T-cell (primary cell): Measurements from ENCODE around the gene RFX2. TPM values are rescaled to one million over a fixed set of nuclear protein-coding genes. Genes with fewer than 3 reads are reported as not detected.
A peak's percentile ranks its signal among the peaks of the same experiment; 100 is the strongest.

Experiments
- ATAC-seq, 4 experiments: fragments of 200-7000 bp in 3 of 4; fragments of 150-1000 bp in 1 of 4; cut with Tn5 transposase; replicated peaks in 1 of 4; 1 replicate in 3 of 4; 2 replicates in 1 of 4; pipeline ENCODE4 v1.10.0; 2021; ENCODE audit warnings: moderate library complexity in 3 of 4, mild to moderate bottlenecking in 2 of 4, moderate number of reproducible peaks in 1 of 4
- CTCF ChIA-PET, 2 donors: fragments of 300-600 bp; sonication (Branson Sonifier 250); formaldehyde crosslinking; loops; one replicate each; lab custom pipeline; 2022; ENCODE audit warnings: antibody characterized with exemption in 2 of 2; lab: Charles Lee
- POLR2A ChIA-PET, 2 donors: fragments of 300-600 bp; sonication (Branson Sonifier 250); formaldehyde crosslinking; loops; one replicate each; lab custom pipeline; 2022; ENCODE audit warnings: antibody characterized with exemption in 2 of 2; lab: Charles Lee
- DNase-seq, 35 experiments: peaks; one replicate each; pipeline versions ENCODE4 v3.0.0 to v3.0.0-alpha.2; 2013 to 2023
- H3K27ac ChIP-seq: one replicate; pipeline ENCODE4 v1.5.1; 2013; ENCODE audit warnings: low read length
- H3K27me3 ChIP-seq, 2 experiments: replicated peaks in 1 of 2; 1 replicate in 1 of 2; 2 replicates in 1 of 2; pipeline versions ENCODE4 v1.6.1 to v1.7.0; 2013; ENCODE audit warnings: low read length in 1 of 2, mixed read lengths in 1 of 2; ENCODE audit not compliant: control insufficient read depth in 2 of 2, insufficient read depth in 2 of 2; ENCODE audit errors: extremely low read depth in 1 of 2
- H3K36me3 ChIP-seq, 2 donors: 1 replicate in 1 of 2; 2 replicates in 1 of 2; pipeline versions ENCODE4 v1.6.1 to v1.7.0; 2013; ENCODE audit warnings: low read length in 1 of 2; ENCODE audit not compliant: control insufficient read depth in 2 of 2, insufficient read depth in 1 of 2; ENCODE audit errors: extremely low read depth in 1 of 2
- H3K4me1 ChIP-seq, 2 experiments: 1 replicate in 1 of 2; 2 replicates in 1 of 2; pipeline versions ENCODE4 v1.6.1 to v1.7.0; 2013; ENCODE audit warnings: low read length in 2 of 2, mixed read lengths in 1 of 2; ENCODE audit not compliant: insufficient read depth in 2 of 2, control insufficient read depth in 1 of 2; ENCODE audit errors: extremely low read depth in 1 of 2
- H3K4me3 ChIP-seq, 2 donors: 1 replicate in 1 of 2; 2 replicates in 1 of 2; pipeline versions ENCODE4 v1.5.1 to v1.7.0; 2013; ENCODE audit warnings: mild to moderate bottlenecking in 2 of 2, low read length in 1 of 2, moderate library complexity in 1 of 2; ENCODE audit not compliant: control insufficient read depth in 1 of 2; ENCODE audit errors: extremely low read depth in 1 of 2
- H3K9me3 ChIP-seq: 2 replicates; pipeline ENCODE4 v1.7.0; 2013
- H3K27ac Mint-ChIP-seq, 2 donors: one replicate each; pipeline ENCODE4 v1.8.0; 2020 to 2021; ENCODE audit warnings: mild to moderate bottlenecking in 2 of 2, mixed read lengths in 2 of 2
- H3K27me3 Mint-ChIP-seq, 2 donors: one replicate each; pipeline ENCODE4 v1.8.0; 2021 to 2022; ENCODE audit warnings: mixed read lengths in 2 of 2
- H3K36me3 Mint-ChIP-seq: one replicate; pipeline ENCODE4 v1.8.0; 2021; ENCODE audit warnings: mixed read lengths
- H3K4me1 Mint-ChIP-seq, 3 donors: one replicate each; pipeline ENCODE4 v1.8.0; 2020 to 2022; ENCODE audit warnings: mixed read lengths in 3 of 3, mild to moderate bottlenecking in 1 of 3
- H3K4me3 Mint-ChIP-seq, 3 donors: one replicate each; pipeline ENCODE4 v1.8.0; 2020 to 2022; ENCODE audit warnings: mild to moderate bottlenecking in 3 of 3, mixed read lengths in 3 of 3, moderate library complexity in 3 of 3
- H3K9me3 Mint-ChIP-seq, 3 donors: one replicate each; pipeline ENCODE4 v1.8.0; 2020 to 2022; ENCODE audit warnings: mixed read lengths in 3 of 3
- WGBS: methylation state at CpG from one replicate; pipeline ENCODE4 v1.1.5; 2013; ENCODE audit warnings: missing lambda C conversion rate; ENCODE audit not compliant: insufficient coverage; 5-methylcytosine and 5-hydroxymethylcytosine counted together
- total RNA-seq, 35 experiments: library from RNA in 6 of 35; stranded (reverse) in 6 of 35; fragments of 120-200 nt in 1 of 35; gene quantifications; one replicate each; pipeline versions ENCODE4 v1.2.1 to v1.2.4 and lab custom pipeline; 2013 to 2026

The RFX2 gene
- 10 to 100 TPM in 1 of 5 donors, 1 to 10 TPM in 4; 4.7 to 11.6 (median 7.8) TPM for total RNA-seq
- total RNA-seq (2013): 2.7 TPM
- total RNA-seq (lab: John Stamatoyannopoulos, UW): 3.5 to 36.2 (median 8.3) reads per million in 29 experiments

- CTCF ChIA-PET: interaction anchor here in 1 of 2 donors (0.6 to 1.0 kb wide), 2 partner anchors 11 to 260 kb away, joined by 3 to 4 read pairs; no protein-coding TSS in a partner anchor
- POLR2A ChIA-PET: no interaction called here
Measured at GRCh38 chr19:6110360-6110977, at the start of gene RFX2. Gene RFX2, minus strand, starts transcription at chr19:6110500. Its CDS starts 63,004 bp downstream, at chr19:6047496.

GRCh38 chr19:6156033-6156432 is 45.7 kb upstream of the RFX2 start:
- H3K36me3 ChIP-seq: no peaks in the 10 kb centered on the region
- Mint-ChIP-seq H3K4me3 (no peak overlapping the region), H3K27me3 (no peaks in the 10 kb centered on the region), H3K36me3 (no peaks in the 10 kb centered on the region), H3K27ac (no peak overlapping the region), H3K4me1 (peaks cover under 1 to 3% (median under 1%) of the 10 kb centered on the region in 3 donors), H3K9me3 (peaks cover 0 to 18% (median 10%) of the 10 kb centered on the region in 3 donors)
- ATAC-seq (no peak), DNase-seq (no peak)
- POLR2A ChIA-PET: no interaction called here
- no peak overlapping the region for H3K4me3 ChIP-seq
- no CpG with 5 or more reads among the region's 2 CpGs for WGBS
- CTCF ChIA-PET: no interaction called here
- peaks cover 0 to 3% of the 10 kb centered on the region in 2 experiments for H3K4me1 ChIP-seq
- no peaks in the 10 kb centered on the region for H3K9me3 ChIP-seq
- H3K27me3 ChIP-seq: no peaks in the 10 kb centered on the region
- no peak overlapping the region for H3K27ac ChIP-seq

More at GRCh38 chr19:6110360-6110977, at the start of gene RFX2:
- H3K36me3 ChIP-seq: no peaks in the 10 kb centered on the region
- peak; percentile 97 to 99 (median 98) for DNase-seq
- H3K9me3 ChIP-seq: no peaks in the 10 kb centered on the region
- Mint-ChIP-seq H3K27me3 (peaks cover 0 to 10% of the 10 kb centered on the region in 2 donors), H3K27ac (peak within 1 kb of the TSS; percentile 10 to 79), H3K9me3 (no peaks in the 10 kb centered on the region), H3K4me3 (peak within 1 kb of the TSS; percentile 83 to 97 (median 89)), H3K36me3 (no peaks in the 10 kb centered on the region), H3K4me1 (peaks cover 24 to 28% (median 25%) of the 10 kb centered on the region in 3 donors)
- peak within 1 kb of the TSS; percentile 59 to 94 for H3K4me3 ChIP-seq
- ATAC-seq: peak; percentile 95 to 99 (median 98)
- WGBS: under 1% methylated on average over 71 of the region's 75 CpGs
- H3K27me3 ChIP-seq: peaks cover 0 to 19% of the 10 kb centered on the region in 2 experiments
- H3K4me1 ChIP-seq: peaks cover 12 to 23% of the 10 kb centered on the region in 2 experiments
- H3K27ac ChIP-seq: peak within 1 kb of the TSS; percentile 53

DNA sequence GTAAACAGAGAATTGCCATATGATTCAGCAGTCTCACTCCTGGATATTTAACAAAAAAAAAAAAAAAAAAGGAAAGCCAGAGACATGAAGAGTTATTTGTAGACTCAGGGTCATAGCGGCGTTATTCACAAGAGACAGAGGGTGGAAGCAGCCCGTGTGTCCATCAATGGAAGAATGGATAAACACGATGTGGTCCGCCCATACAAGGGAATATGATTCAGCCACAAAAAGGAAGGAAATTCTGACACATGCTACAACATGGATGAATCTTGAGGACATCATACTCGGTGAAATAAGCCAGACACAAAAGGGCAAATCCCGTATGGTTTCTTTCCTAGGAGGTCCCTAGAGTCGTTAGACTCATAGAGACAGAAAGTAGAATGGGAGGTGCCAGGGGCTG is 40.0 kb upstream of the RFX2 start:
- Mint-ChIP-seq H3K27ac (no peak overlapping the region), H3K9me3 (peaks cover 0 to 6% (median 5%) of the 10 kb centered on the region in 3 donors), H3K27me3 (peaks cover 4% of the 10 kb centered on the region in 2 donors), H3K4me3 (no peak overlapping the region), H3K4me1 (no peaks in the 10 kb centered on the region), H3K36me3 (no peaks in the 10 kb centered on the region)
- POLR2A ChIA-PET: no interaction called here
- ATAC-seq (no peak), DNase-seq (no peak)
- Histone ChIP-seq H3K27me3 (peaks cover 0 to 5% of the 10 kb centered on the region in 2 experiments), H3K27ac (no peak overlapping the region), H3K4me1 (no peaks in the 10 kb centered on the region), H3K4me3 (no peak overlapping the region), H3K36me3 (no peaks in the 10 kb centered on the region), H3K9me3 (no peaks in the 10 kb centered on the region)
- 83% methylated on average over 6 of the region's 8 CpGs for WGBS
- CTCF ChIA-PET: no interaction called here

GRCh38 chr19:6141217-6141616 is 30.9 kb upstream of the RFX2 start:
- CTCF ChIA-PET: no interaction called here

GRCh38 chr19:6138511-6138910 is 28.2 kb upstream of the RFX2 start:
- ChIA-PET CTCF (interaction anchor here in 1 of 2 donors (0.7 kb wide), 1 partner anchor 46 kb away, joined by 3 read pairs; no protein-coding TSS in a partner anchor), POLR2A (no interaction called here)
- DNase-seq: no peak
- H3K4me3 ChIP-seq: no peak overlapping the region
- H3K27me3 Mint-ChIP-seq: peaks cover 0 to 5% of the 10 kb centered on the region in 2 donors
- no peak overlapping the region for H3K27ac ChIP-seq
- ATAC-seq: no peak
- no peaks in the 10 kb centered on the region for H3K4me1 ChIP-seq
- H3K9me3 ChIP-seq: no peaks in the 10 kb centered on the region
- no peaks in the 10 kb centered on the region for H3K36me3 ChIP-seq
- H3K27ac Mint-ChIP-seq: no peak overlapping the region
- H3K9me3 Mint-ChIP-seq: no peaks in the 10 kb centered on the region
- no peak overlapping the region for H3K4me3 Mint-ChIP-seq
- no peaks in the 10 kb centered on the region for H3K4me1 Mint-ChIP-seq
- WGBS: 17% methylated on average over 2 of the region's 2 CpGs
- no peaks in the 10 kb centered on the region for H3K36me3 Mint-ChIP-seq
- H3K27me3 ChIP-seq: peaks cover 0 to 20% of the 10 kb centered on the region in 2 experiments

More at GRCh38 chr19:6141217-6141616, 30.9 kb upstream of the RFX2 start:
- no peaks in the 10 kb centered on the region for H3K36me3 ChIP-seq
- H3K27me3 ChIP-seq: peaks cover 0 to 11% of the 10 kb centered on the region in 2 experiments
- POLR2A ChIA-PET: no interaction called here
- H3K9me3 ChIP-seq: no peaks in the 10 kb centered on the region
- ATAC-seq (no peak), DNase-seq (no peak)
- H3K36me3 Mint-ChIP-seq: no peaks in the 10 kb centered on the region
- no peak overlapping the region for H3K27ac Mint-ChIP-seq
- no peaks in the 10 kb centered on the region for H3K9me3 Mint-ChIP-seq
- no peaks in the 10 kb centered on the region for H3K4me1 ChIP-seq
- no peak overlapping the region for H3K27ac ChIP-seq
- no peak overlapping the region for H3K4me3 ChIP-seq
- H3K4me1 Mint-ChIP-seq: no peaks in the 10 kb centered on the region
- no peak overlapping the region for H3K4me3 Mint-ChIP-seq
- WGBS: no CpG with 5 or more reads among the region's 1 CpG
- peaks cover 0 to 12% of the 10 kb centered on the region in 2 donors for H3K27me3 Mint-ChIP-seq

DNA sequence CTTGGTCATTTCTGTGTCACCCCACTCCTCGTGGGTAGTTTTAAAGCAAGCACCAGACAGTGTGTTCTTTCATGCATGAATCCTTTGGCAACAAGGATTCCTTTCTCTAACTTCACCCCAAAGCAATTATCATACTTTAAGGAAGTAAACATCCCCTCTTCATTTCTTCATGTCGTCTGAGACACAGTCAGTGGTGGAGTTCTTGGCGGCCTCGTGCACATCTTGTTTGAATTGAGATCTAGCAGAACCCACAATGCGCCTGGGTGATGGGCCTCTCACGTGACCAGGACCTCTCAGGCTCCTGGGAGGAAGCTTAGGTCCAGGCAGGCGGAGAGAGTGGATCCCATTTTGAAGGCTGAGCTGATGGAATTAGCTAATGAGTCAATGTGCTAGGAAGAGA is 27.8 kb upstream of the RFX2 start:
- DNase-seq: no peak
- H3K27ac Mint-ChIP-seq: no peak overlapping the region

More for the DNA sequence above, 27.8 kb upstream of the RFX2 start:
- POLR2A ChIA-PET: no interaction called here
- Mint-ChIP-seq H3K36me3 (no peaks in the 10 kb centered on the region), H3K9me3 (no peaks in the 10 kb centered on the region), H3K4me3 (no peak overlapping the region), H3K27me3 (peaks cover 0 to 5% of the 10 kb centered on the region in 2 donors), H3K4me1 (no peaks in the 10 kb centered on the region)
- Histone ChIP-seq H3K4me1 (no peaks in the 10 kb centered on the region), H3K27me3 (peaks cover 0 to 22% of the 10 kb centered on the region in 2 experiments), H3K27ac (no peak overlapping the region), H3K9me3 (no peaks in the 10 kb centered on the region), H3K4me3 (no peak overlapping the region), H3K36me3 (no peaks in the 10 kb centered on the region)
- WGBS: 59% methylated on average over 6 of the region's 7 CpGs
- ATAC-seq: no peak
- CTCF ChIA-PET: no interaction called here
